Tibial nerve (tissue), 4 donors: ENCODE results near the gene PAK1IP1.

Experiments used
- EP300 ChIP-seq, 2 donors: sonication (generic); formaldehyde crosslinking; IDR thresholded peaks; one replicate each; pipeline ENCODE4 v1.6.1; 2017; ENCODE audit warnings: antibody characterized with exemption in 2 of 2, mild to moderate bottlenecking in 1 of 2
- POLR2A ChIP-seq, 2 donors: fragments of 450-650 bp; IDR thresholded peaks; one replicate each; pipeline ENCODE4 v1.6.1; 2017; ENCODE audit warnings: antibody characterized with exemption in 2 of 2, mild to moderate bottlenecking in 2 of 2, moderate library complexity in 2 of 2
- TF ChIP-seq, protein P1 (sequence below), 5 experiments: fragments of 200-600 bp in 3 of 5; fragments of 450-650 bp in 2 of 5; sonication (generic) in 3 of 5; IDR thresholded peaks; one replicate each; pipeline ENCODE4 v1.5.1; 2016 to 2019; ENCODE audit warnings: antibody characterized with exemption in 5 of 5, mild to moderate bottlenecking in 3 of 5, moderate library complexity in 2 of 5

DNA sequence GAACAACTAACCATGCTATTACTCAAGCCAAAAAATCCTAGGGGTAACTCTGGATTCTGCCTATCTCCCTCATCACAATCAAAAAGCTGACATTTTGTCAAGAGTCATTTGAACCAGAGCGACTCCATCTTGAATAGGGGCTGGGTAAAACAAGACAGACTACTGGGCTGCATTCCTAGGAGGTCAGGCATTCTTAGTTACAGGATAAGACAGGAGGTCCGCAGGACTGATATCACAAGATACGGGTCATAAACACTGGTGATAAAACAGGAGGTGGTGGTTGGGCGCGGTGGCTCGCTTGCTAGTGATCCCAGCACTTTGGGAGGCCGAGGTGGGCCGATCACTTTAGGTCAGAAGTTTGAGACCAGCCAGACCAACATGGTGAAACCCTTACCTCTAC lies 32.6 kb upstream of the PAK1IP1 start:
- TF ChIP-seq, protein P1, sequence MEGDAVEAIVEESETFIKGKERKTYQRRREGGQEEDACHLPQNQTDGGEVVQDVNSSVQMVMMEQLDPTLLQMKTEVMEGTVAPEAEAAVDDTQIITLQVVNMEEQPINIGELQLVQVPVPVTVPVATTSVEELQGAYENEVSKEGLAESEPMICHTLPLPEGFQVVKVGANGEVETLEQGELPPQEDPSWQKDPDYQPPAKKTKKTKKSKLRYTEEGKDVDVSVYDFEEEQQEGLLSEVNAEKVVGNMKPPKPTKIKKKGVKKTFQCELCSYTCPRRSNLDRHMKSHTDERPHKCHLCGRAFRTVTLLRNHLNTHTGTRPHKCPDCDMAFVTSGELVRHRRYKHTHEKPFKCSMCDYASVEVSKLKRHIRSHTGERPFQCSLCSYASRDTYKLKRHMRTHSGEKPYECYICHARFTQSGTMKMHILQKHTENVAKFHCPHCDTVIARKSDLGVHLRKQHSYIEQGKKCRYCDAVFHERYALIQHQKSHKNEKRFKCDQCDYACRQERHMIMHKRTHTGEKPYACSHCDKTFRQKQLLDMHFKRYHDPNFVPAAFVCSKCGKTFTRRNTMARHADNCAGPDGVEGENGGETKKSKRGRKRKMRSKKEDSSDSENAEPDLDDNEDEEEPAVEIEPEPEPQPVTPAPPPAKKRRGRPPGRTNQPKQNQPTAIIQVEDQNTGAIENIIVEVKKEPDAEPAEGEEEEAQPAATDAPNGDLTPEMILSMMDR (IDR thresholded peaks at IDR 0.05), result no peak
- TF ChIP-seq EP300 (IDR thresholded peaks at IDR 0.05), result no peak
- no peak for TF ChIP-seq POLR2A (IDR thresholded peaks at IDR 0.05)
